GM12873 (cell line): ENCODE results near the gene CHCHD10.

Source experiments
- TF ChIP-seq, protein P1 (sequence below): IDR thresholded peaks from 2 replicates; pipeline ENCODE4 v1.5.1; 2012; ENCODE audit warnings: low read depth, mild to moderate bottlenecking, moderate library complexity, low read length, control low read depth; ENCODE audit not compliant: insufficient read depth; ENCODE audit errors: missing control alignments

The CHCHD10 gene

DNA sequence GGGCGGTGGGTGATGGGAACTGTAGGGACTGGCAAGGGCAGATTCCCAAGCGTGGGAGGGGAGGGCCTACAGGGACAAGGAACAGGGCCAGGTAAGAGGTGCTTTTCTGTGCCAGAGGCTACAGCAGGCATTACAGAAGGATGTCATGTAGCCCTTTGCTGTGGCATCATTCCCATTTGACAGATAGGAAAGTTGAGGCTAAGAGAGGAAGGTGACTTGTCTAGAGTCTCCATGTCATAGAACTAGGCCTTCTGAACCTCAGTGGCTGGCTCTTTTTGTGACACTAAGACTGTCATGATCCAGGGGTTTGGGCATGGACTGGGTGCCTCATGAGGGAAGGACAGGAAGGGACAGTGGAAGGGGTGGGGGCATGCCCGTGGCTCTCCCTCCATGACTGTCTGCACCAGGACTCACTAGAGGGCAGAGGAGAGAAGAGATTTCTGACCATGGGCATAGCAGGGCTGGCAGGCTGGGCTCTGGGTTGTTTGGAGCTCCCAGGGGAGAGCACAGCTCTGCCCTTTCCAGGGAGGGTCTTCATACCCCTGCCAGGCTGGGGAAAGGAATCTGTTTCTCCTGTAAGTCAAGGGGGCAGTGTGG is 8.1 kb upstream of the CHCHD10 start:
- TF ChIP-seq, protein P1, sequence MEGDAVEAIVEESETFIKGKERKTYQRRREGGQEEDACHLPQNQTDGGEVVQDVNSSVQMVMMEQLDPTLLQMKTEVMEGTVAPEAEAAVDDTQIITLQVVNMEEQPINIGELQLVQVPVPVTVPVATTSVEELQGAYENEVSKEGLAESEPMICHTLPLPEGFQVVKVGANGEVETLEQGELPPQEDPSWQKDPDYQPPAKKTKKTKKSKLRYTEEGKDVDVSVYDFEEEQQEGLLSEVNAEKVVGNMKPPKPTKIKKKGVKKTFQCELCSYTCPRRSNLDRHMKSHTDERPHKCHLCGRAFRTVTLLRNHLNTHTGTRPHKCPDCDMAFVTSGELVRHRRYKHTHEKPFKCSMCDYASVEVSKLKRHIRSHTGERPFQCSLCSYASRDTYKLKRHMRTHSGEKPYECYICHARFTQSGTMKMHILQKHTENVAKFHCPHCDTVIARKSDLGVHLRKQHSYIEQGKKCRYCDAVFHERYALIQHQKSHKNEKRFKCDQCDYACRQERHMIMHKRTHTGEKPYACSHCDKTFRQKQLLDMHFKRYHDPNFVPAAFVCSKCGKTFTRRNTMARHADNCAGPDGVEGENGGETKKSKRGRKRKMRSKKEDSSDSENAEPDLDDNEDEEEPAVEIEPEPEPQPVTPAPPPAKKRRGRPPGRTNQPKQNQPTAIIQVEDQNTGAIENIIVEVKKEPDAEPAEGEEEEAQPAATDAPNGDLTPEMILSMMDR = no peak

DNA sequence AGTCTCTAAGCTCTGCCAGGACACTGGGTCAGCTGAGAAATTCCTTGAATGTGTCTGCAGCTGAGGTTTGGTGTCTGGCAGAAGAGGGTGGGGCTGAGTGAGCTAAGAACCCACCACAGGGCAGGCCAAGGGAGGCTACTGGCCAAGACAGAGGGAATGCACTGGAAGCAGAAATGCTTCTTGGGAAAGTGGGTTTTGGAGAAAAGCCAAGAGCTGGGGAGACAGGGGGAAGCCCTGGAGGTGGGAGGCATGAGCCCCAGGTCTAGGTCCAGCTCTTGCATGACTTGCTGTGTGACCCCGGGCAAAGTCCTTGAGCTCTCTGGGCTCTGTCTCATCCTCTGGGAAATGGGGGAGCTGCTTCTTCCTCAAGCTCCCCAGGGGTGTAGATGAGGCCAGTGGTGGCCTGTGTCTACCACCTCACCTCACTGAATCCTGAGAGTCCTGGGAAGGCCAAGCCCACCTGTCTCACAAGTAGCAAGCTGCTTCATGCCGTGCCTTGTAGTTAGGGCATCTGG is 7.2 kb upstream of the CHCHD10 start:
- TF ChIP-seq, protein P1 = no peak

DNA sequence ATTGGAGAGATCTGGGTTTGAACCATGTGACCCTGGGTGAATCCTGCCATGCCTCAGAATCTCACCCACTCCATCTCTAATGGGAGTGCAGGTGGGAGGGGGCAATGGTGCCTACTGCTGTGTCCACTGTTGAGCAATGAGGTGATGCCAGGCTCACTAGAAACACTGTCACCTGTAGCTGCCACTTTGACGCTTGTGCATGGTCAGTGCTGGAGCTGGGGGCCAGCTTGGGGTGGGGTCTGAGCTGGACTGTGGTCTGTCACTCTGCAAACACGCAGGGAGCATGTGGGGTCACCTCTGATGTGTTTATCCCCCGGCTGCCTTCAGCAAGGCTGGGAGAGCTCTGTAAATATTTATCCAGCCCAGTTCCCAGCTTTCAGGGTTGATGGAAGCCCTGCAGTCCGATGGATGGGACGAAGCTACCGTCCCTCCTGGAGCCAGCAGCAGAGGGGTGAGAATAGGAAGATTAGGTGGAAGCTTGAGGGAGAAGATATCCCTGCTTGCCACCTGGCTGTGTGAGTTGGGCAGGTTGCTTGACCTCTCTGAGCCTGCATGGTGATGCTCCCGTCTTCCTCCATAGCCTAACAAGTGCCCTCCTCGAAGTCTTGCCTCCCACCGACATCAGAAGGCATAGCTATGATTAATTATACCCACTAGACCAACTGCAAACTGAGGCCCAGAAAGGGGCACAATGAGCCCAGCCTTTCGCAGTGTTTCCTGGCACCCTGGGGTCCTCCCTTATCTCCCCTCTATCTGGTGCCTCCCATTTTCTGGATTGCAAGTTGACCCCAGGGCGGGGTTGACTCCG is 6.5 kb upstream of the CHCHD10 start:
- TF ChIP-seq, protein P1 = no peak

DNA sequence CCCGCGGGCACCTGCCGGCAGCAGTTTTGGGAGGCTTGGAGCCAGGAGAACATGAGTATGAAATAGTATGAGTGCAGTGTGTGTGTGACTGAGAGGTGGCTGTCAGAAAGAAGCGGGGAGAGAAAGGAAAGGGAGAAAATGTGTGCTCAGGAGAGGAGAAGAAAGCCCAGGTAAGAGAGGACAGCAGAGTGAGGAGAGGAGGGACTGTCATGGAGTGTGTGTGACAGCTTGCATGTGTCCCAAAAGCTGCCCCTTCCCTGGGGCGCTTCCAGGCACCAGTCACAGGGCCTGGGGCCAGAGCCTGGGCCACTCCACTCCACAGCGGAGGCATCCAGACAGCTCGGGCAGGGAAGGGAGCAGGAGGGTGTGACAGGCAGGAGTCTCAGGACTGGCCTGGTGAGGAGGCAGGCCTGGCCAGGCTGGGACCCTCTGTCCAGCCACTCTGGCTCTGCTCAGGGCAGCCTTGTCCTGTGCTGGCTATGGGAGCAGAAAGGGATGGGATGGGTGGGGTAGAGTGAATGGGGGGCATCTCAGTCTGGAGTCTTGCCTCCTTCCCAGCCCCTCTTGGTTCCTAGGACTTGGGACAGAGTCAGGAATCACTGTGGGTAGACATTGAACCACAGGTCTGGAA is 5.8 kb upstream of the CHCHD10 start:
- TF ChIP-seq, protein P1 = no peak

DNA sequence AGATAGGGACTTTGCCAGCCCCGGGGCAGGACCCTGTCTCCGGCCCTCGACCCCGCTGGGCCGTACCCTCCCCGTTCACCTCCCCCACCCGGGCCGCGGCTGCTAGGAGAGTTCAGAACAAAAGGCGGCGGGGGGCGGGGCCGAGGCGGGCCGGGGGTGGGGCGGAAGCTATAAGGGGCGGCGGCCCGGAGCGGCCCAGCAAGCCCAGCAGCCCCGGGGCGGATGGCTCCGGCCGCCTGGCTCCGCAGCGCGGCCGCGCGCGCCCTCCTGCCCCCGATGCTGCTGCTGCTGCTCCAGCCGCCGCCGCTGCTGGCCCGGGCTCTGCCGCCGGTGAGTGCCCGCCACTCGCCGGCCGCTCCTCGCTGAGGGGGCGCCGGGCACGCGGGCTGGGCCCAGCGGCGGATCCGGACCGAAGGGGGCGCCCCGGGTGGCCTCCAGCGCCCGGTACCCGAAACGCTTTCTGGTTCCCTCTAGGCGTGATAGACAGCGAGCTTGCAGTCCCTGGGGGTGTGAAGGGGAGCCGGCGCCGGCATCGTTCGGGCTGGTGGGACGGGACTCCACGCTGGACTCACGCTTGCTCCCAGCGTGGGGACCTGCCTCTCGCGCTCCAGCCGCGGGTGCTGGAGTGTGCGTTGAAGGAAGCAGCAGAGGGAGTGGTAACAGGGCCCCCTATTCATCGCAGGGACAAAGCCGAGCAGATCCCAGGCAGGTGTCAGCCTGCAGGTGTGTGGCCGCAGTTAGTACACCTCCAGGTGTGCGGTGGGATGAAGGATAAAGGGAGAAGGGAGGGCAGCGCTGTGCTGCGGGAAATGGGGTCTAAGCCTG is 5.1 kb upstream of the CHCHD10 start, which contains the start of gene MMP11:
TSS of gene MMP11 (plus strand) at position 201 of the 825 bp plus-strand sequence. CDS start at position 223, 22 bp downstream.
- TF ChIP-seq, protein P1 = no peak

DNA sequence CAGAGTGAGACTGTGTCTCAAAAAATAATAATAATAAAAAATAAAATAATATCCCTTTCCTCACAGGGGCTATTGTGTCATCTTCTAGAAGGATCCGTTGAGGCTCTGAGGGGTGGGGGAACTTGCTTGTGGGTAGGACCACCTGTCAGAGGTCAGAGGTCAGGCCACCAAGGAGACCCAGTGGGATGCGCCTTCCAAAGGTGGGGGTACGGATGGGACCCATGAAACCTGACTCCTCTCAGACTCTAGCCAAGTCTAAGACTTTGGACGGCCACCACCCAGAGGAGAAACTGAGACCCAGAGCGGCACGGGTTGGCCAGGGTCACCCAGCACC is 4.5 kb upstream of the CHCHD10 start:
- TF ChIP-seq, protein P1 = no peak
